Tibial nerve (tissue), 4 donors: ENCODE measurements around the gene SPACA5. TPM values are rescaled to one million over a fixed set of nuclear protein-coding genes. Genes with fewer than 3 reads are reported as not detected.
"Not testable (repeated sequence)": the region's sequence is repeated elsewhere in the genome, so short reads cannot be mapped to it uniquely, and the experiment has no call there.

Experiments
- DNase-seq, 2 donors: peaks; one replicate each; pipeline ENCODE4 v3.0.0-alpha.2; 2019; ENCODE audit warnings: low spot score in 2 of 2
- H3K27ac ChIP-seq, 4 donors: fragments of 200-600 bp; sonication (generic) in 3 of 4; one replicate each; pipeline ENCODE4 v1.5.1; 2017 to 2019; ENCODE audit warnings: mild to moderate bottlenecking in 1 of 4
- H3K27me3 ChIP-seq, 2 donors: fragments of 200-600 bp; sonication (generic) in 1 of 2; one replicate each; pipeline versions ENCODE4 v1.5.1 to v1.6.0; 2017 to 2019
- H3K36me3 ChIP-seq, 3 donors: fragments of 200-600 bp; sonication (generic); one replicate each; pipeline ENCODE4 v1.5.1; 2018 to 2019
- H3K4me1 ChIP-seq, 4 donors: fragments of 200-600 bp; sonication (generic) in 3 of 4; one replicate each; pipeline ENCODE4 v1.5.1; 2017 to 2019
- H3K4me3 ChIP-seq, 4 donors: fragments of 200-600 bp; sonication (generic) in 3 of 4; one replicate each; pipeline ENCODE4 v1.5.1; 2017 to 2019; ENCODE audit warnings: mild to moderate bottlenecking in 1 of 4, moderate library complexity in 1 of 4
- H3K9me3 ChIP-seq, 4 donors: fragments of 200-600 bp; sonication (generic) in 3 of 4; one replicate each; pipeline ENCODE4 v1.5.1; 2017 to 2019
- CTCF ChIP-seq, 5 experiments: fragments of 200-600 bp in 3 of 5; fragments of 450-650 bp in 2 of 5; sonication (generic) in 3 of 5; IDR thresholded peaks; one replicate each; pipeline ENCODE4 v1.5.1; 2016 to 2019; ENCODE audit warnings: antibody characterized with exemption in 5 of 5, mild to moderate bottlenecking in 3 of 5, moderate library complexity in 2 of 5
- EP300 ChIP-seq, 2 donors: sonication (generic); formaldehyde crosslinking; IDR thresholded peaks; one replicate each; pipeline ENCODE4 v1.6.1; 2017; ENCODE audit warnings: antibody characterized with exemption in 2 of 2, mild to moderate bottlenecking in 1 of 2
- POLR2A ChIP-seq, 2 donors: fragments of 450-650 bp; IDR thresholded peaks; one replicate each; pipeline ENCODE4 v1.6.1; 2017; ENCODE audit warnings: antibody characterized with exemption in 2 of 2, mild to moderate bottlenecking in 2 of 2, moderate library complexity in 2 of 2
- WGBS, 2 donors: methylation state at CpG; one replicate each; pipeline ENCODE4 v1.1.5; 2018; 5-methylcytosine and 5-hydroxymethylcytosine counted together
- total RNA-seq, 4 donors: library from RNA; depleted of rRNA; stranded (reverse); fragments of >200 nt; gene quantifications; one replicate each; pipeline ENCODE4 v1.1.0, GENCODE V29; 2016

Gene SPACA5
- total RNA-seq, 4 donors from 2014 or later, result not detected

- no peak for DNase-seq
- TF ChIP-seq CTCF (IDR thresholded peaks at IDR 0.05) (no peak), POLR2A (IDR thresholded peaks at IDR 0.05) (no peak), EP300 (IDR thresholded peaks at IDR 0.05) (no peak)
- Histone ChIP-seq H3K4me1 (peaks cover 0 to 12% (median 0%) of the 10 kb centered on the region in 4 donors), H3K4me3 (no peak overlapping the region), H3K36me3 (no peaks in the 10 kb centered on the region), H3K27me3 (no peaks in the 10 kb centered on the region), H3K27ac (no peak overlapping the region), H3K9me3 (no peaks in the 10 kb centered on the region)
- WGBS, 2 donors, result 67 to 75% methylated on average over 3 of the region's 3 CpGs
These were observed 4.5 kb upstream of the SPACA5 start for GRCh38 chrX:48002319-48002718.

- TF ChIP-seq EP300 (IDR thresholded peaks at IDR 0.05), result no peak
- 42 to 50% methylated on average over 7 of the region's 7 CpGs for WGBS, 2 donors
- peak overlapping the region in 1 of 4 donors; percentile 85 for H3K27ac ChIP-seq
- H3K9me3 ChIP-seq, result no peaks in the 10 kb centered on the region
- H3K36me3 ChIP-seq, result no peaks in the 10 kb centered on the region
- H3K27me3 ChIP-seq, result no peaks in the 10 kb centered on the region
- DNase-seq, result no peak
- H3K4me3 ChIP-seq, result peak overlapping the region in 3 of 4 donors; percentile 39 to 61 (median 55)
- H3K4me1 ChIP-seq, result peaks cover 0 to 12% (median 0%) of the 10 kb centered on the region in 4 donors
These were observed 3.9 kb upstream of the SPACA5 start for GRCh38 chrX:48002929-48003328.

- H3K27ac ChIP-seq, result peak overlapping the region; percentile 34 to 85 (median 76)
- no peak for DNase-seq
- 0 to 32% methylated on average over 2 to 18 of the region's 18 CpGs for WGBS, 2 donors
- H3K4me1 ChIP-seq, result peaks cover 0 to 12% (median 0%) of the 10 kb centered on the region in 4 donors
- no peaks in the 10 kb centered on the region for H3K36me3 ChIP-seq
- TF ChIP-seq EP300 (IDR thresholded peaks at IDR 0.05) (no peak), POLR2A (IDR thresholded peaks at IDR 0.05) (no peak), CTCF (IDR thresholded peaks at IDR 0.05) (no peak)
- H3K4me3 ChIP-seq, result peak overlapping the region; percentile 32 to 61 (median 47)
- no peaks in the 10 kb centered on the region for H3K9me3 ChIP-seq
- no peaks in the 10 kb centered on the region for H3K27me3 ChIP-seq
These were observed 3.4 kb upstream of the SPACA5 start for GRCh38 chrX:48003367-48003757.

GRCh38 chrX:48003758-48004457, 2.9 kb upstream of the SPACA5 start, which contains the start of gene ZNF182:
Gene ZNF182, minus strand, starts transcription at chrX:48003989. Its CDS starts 1,380 bp downstream, at chrX:48002609.
- TF ChIP-seq CTCF (IDR thresholded peaks at IDR 0.05) (no peak), EP300 (IDR thresholded peaks at IDR 0.05) (peak; percentile 27 to 86), POLR2A (IDR thresholded peaks at IDR 0.05) (peak; percentile 21 to 68)

GRCh38 chrX:48009445-48009960, 2.7 kb downstream of the SPACA5 start:
- H3K36me3 ChIP-seq, H3K4me3 ChIP-seq, DNase-seq, H3K9me3 ChIP-seq, H3K27me3 ChIP-seq, H3K27ac ChIP-seq, H3K4me1 ChIP-seq: not testable (repeated sequence)
- WGBS, 2 donors, result no CpG with 5 or more reads among the region's 2 CpGs

More at GRCh38 chrX:48003758-48004457, 2.9 kb upstream of the SPACA5 start, which contains the start of gene ZNF182:
- 0 to 33% methylated on average over 8 to 34 of the region's 34 CpGs for WGBS, 2 donors
- H3K27me3 ChIP-seq, result no peaks in the 10 kb centered on the region
- peaks cover 0 to 12% (median 0%) of the 10 kb centered on the region in 4 donors for H3K4me1 ChIP-seq
- H3K27ac ChIP-seq, result peak within 1 kb of the TSS; percentile 34 to 85 (median 77)
- H3K36me3 ChIP-seq, result no peaks in the 10 kb centered on the region
- peak; percentile 83 to 90 for DNase-seq
- H3K4me3 ChIP-seq, result peak within 1 kb of the TSS; percentile 32 to 61 (median 47)
- H3K9me3 ChIP-seq, result no peaks in the 10 kb centered on the region

GRCh38 chrX:48016583-48017310, 10.0 kb downstream of the SPACA5 start:
- WGBS, 2 donors, result 96 to 98% methylated on average over 4 to 8 of the region's 46 CpGs
- H3K36me3 ChIP-seq, H3K27me3 ChIP-seq: not testable (repeated sequence)

GRCh38 chrX:48019892-48020291, 13.1 kb downstream of the SPACA5 start:
- H3K36me3 ChIP-seq, H3K4me3 ChIP-seq, H3K9me3 ChIP-seq, H3K4me1 ChIP-seq, H3K27me3 ChIP-seq, DNase-seq, H3K27ac ChIP-seq: not testable (repeated sequence)
- no CpG with 5 or more reads among the region's 1 CpG for WGBS, 2 donors

More at GRCh38 chrX:48016583-48017310, 10.0 kb downstream of the SPACA5 start:
- not testable (repeated sequence) for DNase-seq, H3K27ac ChIP-seq, H3K4me3 ChIP-seq, H3K9me3 ChIP-seq, H3K4me1 ChIP-seq

GRCh38 chrX:48020472-48020871, 13.7 kb downstream of the SPACA5 start:
- not testable (repeated sequence) for DNase-seq, H3K9me3 ChIP-seq, H3K27me3 ChIP-seq, H3K4me1 ChIP-seq, H3K36me3 ChIP-seq
- H3K4me3 ChIP-seq, result peak overlapping the region in 2 of 4 donors; percentile 54 to 58
- H3K27ac ChIP-seq, result peak overlapping the region in 1 of 4 donors; percentile 82
- WGBS, 2 donors, result 55 to 69% methylated on average over 11 of the region's 11 CpGs
